Activated naive CD4-positive, alpha-beta T cell (primary cell): ENCODE results near the gene CCDC12.
A peak's percentile ranks its signal among the peaks of the same experiment; 100 is the strongest.

ENCODE experiments used
- DNase-seq, 4 experiments: peaks; one replicate each; lab custom pipeline; 2025; lab: John Stamatoyannopoulos, UW

CCDC12 gene

GRCh38 chr3:46890132-46890531 lies 86.4 kb downstream of the CCDC12 start:
- no peak for DNase-seq

GRCh38 chr3:46889381-46890110 lies 87.0 kb downstream of the CCDC12 start:
- no peak for DNase-seq

- DNase-seq = no peak
Measured at GRCh38 chr3:46888705-46889104, 87.8 kb downstream of the CCDC12 start.

GRCh38 chr3:46887980-46888494 lies 88.5 kb downstream of the CCDC12 start:
- DNase-seq = no peak

- no peak for DNase-seq
Measured at GRCh38 chr3:46885612-46886011, 90.9 kb downstream of the CCDC12 start.

- DNase-seq = no peak
Measured at GRCh38 chr3:46884929-46885328, 91.6 kb downstream of the CCDC12 start.

GRCh38 chr3:46884427-46884826 lies 92.1 kb downstream of the CCDC12 start:
- no peak for DNase-seq

GRCh38 chr3:46883830-46884185 lies 92.7 kb downstream of the CCDC12 start:
- DNase-seq = no peak

- no peak for DNase-seq
Measured at GRCh38 chr3:46883054-46883829, 93.3 kb downstream of the CCDC12 start.

- DNase-seq = no peak
Measured at GRCh38 chr3:46882377-46883053, 94.0 kb downstream of the CCDC12 start.

GRCh38 chr3:46881596-46882376 lies 94.8 kb downstream of the CCDC12 start:
- peak in 1 of 4 experiments; percentile 8 for DNase-seq

- no peak for DNase-seq
Measured at GRCh38 chr3:46880884-46881595, 95.5 kb downstream of the CCDC12 start.

GRCh38 chr3:46878781-46879436 lies 97.6 kb downstream of the CCDC12 start:
- no peak for DNase-seq

GRCh38 chr3:46877406-46878125 lies 99.0 kb downstream of the CCDC12 start, which contains the start of gene PTH1R:
TSS of gene PTH1R (plus strand) at chr3:46877721. CDS start at chr3:46883560, 5,839 bp downstream.
- DNase-seq = no peak

GRCh38 chr3:46876313-46877300 lies 99.9 kb downstream of the CCDC12 start:
- no peak for DNase-seq

- DNase-seq = no peak
Measured at GRCh38 chr3:46875560-46875959, 101.0 kb downstream of the CCDC12 start.

GRCh38 chr3:46874430-46874829 lies 102.1 kb downstream of the CCDC12 start:
- no peak for DNase-seq

- DNase-seq = no peak
Measured at GRCh38 chr3:46873521-46873920, 103.0 kb downstream of the CCDC12 start.
